ENCODE measurements around the gene CRIP1. TPM values are rescaled to one million over a fixed set of nuclear protein-coding genes. Genes with fewer than 3 reads are reported as not detected.

CRIP1 gene
- total RNA-seq, 1 donor from 2014 or later: 64.8 TPM

DNA sequence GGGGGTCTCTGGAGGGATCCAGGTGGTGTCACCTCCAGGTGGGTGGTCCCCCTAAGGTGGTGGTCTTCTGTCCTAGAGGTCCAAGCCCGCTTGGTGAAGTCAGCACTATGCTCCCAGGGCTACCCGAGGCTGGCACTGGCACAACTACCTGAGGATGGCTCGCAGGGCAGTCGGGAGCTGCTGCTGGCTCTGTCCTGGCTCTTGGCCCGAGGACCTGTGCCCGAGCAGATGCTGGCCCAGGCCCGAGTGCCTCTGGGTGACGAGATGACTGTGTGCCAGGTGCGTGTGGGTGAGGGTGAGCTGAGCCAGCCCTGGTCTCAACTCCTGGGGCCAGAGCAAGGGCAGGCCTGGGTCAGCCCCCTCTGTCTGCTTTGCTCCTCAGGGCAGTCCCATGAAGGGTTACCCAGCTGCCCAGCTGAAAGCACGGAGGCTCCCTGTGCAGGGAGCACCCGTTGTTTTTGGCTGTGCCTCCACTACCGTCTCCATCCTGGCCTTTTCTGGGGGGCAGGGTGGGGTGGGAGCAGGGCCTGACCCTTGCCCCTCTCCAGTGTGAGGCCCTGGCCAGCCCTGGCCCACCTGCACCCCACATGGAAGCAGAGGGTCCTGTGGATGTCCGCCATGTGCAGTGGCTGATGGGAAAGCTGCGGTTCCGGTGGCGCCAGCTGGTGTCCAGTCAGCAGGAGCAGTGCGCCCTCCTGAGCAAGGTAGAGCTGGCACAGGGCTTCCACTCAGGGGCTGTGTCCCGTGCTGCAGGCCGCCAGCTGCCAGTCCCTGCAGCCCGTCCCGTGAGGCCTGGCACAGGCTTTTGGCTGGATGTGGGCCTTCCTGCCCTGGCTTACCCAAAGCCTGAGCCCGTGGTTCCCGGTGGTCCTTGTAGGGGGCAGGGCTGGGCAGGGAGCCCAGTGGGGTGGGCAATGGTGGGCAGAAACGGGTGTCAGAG is 5.6 kb downstream of the CRIP1 start:
- no peak for DNase-seq (ENCODE audit: low spot score)

DNA sequence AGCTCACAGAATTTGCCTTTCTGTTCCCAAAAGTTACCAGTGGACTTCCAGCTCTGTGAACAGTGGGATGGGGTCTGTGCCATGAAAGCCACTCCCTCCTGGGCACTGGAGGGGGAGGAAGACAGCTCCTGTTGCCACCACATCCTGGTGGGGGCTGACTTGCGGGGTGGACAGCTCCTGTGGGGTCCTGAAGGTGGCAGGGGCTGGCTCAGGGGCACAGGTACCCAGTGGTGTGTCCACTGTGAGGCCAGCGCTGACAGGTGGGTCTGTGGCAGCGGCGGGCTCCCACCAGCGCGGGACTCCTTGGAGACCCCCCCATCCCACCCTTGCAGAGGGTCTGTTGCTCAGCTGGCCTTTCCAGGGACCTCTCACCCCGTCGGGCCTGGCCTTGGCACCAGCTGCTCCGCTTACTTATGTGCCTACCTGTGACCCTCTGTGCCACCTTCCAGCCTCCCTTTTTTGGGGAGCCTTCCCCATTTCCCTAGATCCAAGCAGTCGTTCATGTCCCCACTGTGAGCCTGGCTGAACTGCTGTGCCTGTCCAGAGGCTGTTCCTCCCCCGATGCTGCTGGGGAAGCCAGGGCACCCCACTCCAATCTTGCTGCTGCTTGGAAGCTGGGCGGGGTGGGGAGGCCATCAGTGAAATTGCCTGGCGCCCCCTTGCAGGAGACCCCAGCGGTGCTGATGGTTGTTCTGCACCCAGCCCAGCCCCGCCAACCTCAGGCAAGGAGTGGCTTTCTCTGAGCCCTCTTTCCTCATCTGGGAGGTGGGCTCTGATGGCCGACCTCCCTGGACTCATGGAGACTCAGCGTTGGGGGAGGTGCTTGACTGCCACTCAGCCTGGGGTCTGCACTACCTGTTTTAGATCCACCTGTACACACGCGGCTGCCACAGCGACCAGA is 6.5 kb downstream of the CRIP1 start:
- no peak for DNase-seq (ENCODE audit: low spot score)

DNA sequence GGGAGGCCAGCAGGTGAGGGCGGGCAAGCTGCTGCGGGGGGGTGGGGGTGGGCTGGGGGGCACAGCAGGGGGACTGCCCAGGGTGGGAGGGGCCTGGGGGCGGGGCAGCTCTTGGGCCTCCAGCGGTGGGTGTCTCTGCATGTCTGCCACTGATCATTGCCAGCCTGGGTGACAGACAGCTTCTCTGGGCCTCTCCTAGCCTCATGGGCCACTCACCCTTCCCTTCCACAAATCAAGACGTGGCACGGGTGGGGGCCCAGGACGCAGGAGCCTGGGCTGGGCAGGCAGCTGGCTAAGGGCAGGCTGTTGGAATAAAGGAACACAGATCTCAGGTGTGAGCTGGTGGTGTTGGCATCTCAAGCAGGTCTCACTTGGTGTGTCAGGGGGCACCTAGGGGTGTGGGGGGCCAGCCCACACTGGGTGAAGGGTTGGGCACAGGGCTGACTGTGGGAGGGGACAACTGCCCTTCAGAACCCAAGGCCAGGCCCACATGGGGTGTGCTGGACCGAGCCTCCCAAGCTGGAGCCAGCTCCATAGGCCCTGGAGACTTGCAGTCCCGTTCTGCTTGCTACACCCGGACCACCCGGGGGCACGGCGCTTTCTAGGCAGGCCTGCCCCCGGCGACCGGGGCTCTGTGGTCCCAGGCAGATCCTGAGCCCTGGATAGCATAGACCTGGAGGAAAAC is 7.4 kb downstream of the CRIP1 start:
- DNase-seq (ENCODE audit: low spot score): no peak

DNA sequence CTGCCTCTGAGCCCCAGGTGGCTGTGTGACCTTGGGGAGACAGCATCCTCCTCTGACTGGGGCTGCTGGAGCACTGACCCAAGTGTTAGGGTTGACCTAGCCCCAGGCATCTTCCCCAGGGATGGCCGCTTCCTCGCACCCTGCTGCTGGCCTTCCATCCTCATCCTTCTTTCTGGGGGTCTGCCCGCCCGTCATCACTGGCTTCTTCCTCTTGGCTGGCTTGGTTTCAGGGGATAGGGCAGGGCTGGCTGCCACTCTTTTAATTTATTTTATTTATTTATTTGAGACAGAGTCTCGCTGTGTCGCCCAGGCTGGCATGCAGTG is 7.9 kb downstream of the CRIP1 start:
- DNase-seq (ENCODE audit: low spot score): no peak

DNA sequence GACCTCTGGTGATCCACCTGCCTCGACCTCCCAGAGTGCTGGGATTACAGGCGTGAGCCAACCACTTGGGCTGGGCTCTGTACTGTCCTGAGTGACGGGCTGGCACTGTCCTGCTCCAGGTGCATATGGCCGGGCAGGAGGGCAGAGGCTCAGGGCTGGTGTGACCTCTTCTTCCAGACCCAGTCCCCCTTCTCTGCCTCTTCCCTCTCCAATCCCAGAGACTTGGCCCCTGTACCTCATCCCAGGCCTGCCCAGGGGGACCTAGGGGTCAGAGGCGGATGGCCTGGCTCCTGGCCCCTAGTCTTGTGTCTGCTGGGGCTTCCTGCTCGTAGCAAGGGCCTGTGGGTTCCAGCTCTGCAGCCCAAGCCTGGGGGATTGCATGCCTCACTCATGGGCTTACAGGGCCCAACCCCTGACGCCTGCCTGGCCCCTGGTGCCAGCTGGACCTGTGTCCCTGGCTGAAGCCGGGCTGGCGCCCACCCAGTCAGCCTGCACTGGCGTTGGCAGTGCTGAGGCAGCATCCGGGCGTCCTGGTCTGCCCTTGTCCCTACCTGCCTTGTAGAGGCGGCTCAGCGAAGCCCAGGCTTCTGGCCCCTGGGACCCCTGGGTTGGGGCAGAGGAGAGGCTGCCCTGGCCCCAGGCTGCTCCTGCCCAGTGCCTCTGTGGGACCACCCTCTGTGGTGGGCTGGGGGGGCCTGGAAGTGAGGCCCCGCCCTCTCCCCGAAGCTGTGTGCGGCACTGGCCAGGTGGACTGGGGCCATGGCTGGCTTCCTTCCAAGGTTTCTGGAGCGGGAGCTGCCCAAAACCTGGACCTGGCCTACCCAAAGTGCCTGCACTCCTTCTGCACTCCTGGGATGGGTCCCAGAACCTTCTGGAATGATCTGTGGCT is 8.7 kb downstream of the CRIP1 start:
- DNase-seq (ENCODE audit: low spot score): no peak

DNA sequence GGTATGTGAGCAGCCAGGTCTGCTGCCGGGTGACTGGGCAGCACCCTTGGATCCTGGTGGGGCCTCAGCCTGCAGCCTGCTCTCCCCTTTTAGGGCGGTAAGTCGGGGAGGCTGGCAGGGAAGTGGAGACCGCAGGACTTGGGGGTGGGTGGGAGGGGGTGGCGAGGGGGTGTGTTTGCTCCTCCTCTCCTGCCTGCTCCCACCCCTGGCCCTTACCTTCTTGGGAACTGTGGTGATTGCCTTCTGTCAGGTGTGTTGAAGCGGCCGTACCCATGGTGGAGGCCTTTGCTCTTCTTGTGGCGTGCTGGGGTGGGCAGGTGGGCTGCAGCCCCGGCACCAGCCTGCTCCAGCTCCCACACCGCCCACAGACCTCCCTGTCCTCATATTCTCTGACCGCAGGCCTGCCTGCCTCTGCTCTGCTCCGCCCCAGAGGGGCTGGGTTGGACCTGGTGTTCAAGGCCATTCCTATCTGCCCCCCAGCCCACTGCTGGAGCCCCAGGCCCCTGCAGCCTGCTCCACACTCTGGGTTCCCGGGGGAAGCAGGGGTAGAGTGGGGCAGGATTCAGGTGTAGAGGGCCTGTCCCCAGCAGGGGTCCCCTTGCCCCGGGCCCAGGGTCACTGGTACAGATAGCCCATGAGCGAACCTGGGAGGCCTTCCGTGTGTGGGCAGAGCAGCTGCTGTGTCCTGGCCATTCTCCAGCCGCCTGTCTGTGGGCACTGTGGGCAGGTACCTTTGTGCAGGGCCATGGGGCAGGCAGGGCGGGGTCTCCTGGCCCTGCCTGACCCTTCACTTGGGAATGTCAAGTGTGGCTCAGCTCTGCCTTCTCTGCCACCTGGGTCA is 9.5 kb downstream of the CRIP1 start:
- DNase-seq (ENCODE audit: low spot score): no peak

DNA sequence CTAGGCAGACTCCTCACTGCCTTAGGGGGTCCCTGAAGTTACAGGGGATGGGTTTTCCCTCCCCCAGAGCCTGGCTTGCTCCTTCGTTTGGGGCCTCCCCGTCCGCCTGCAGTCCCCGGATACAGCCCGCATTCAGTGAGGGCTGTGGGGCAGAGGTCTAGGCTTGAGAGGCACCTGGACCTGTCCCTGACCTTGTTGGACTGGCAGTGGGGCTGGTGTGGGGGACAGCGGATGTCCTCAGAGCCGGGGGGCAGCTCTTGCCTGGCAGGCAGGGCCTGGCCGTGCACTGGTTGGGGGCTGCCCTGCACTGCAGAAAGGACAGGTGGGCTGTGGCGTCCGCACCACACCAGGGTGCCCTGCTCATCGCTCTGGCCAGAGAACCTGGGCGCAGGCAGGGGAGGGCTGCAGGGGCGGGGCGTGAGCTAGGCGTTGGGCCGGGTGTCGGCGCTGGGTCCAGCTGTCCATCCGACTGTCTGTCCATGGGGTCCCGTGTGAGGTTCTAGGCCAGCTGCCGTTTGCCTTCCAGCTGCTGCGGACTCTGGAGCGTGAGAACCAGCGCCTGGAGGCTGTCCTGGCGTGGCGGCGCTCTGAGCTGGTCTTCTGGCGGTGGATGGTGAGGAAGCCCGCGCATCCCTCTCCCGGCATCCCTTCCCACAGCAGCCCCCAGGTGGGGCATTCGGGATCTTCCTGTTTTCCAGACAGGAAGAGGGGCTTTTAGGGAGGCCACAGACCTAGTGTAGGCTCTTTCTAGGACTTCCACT is 10.3 kb downstream of the CRIP1 start:
- DNase-seq (ENCODE audit: low spot score): no peak

DNA sequence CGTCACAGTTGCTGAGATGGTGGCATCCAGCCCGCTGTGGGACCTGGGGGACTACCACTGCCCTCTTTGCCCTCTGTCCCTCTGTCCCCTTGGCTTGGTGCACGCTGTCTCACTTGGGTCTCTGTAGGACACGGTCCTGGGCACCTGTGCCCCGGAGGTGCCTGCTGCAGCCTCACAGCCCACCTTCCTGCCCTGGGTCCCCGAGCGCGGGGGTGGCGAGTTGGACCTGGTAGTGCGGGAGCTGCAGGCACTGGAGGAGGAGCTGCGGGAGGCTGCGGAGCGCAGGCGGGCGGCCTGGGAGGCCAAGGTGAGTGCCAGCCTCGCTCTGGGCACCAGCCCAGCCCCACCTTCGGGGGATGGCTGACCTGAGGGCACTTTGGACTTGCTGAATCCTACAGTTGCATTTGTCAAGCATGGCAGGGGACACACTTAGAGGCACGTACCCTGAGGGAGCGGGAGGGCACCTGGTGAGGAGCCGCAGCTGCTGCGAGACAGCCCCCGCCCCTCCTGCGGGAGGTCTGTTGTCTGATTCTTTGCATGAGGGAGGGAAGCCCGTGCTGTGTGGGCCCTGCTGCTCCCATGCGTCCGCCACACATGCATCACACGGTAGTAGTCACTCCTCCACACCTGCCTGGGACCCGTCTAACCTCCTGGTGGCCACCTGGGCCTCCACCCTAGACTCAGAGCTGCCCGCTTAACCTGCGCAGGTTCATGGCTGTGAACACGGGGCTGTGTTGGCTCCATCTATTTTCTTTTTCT is 11.2 kb downstream of the CRIP1 start:
- DNase-seq (ENCODE audit: low spot score): no peak

DNA sequence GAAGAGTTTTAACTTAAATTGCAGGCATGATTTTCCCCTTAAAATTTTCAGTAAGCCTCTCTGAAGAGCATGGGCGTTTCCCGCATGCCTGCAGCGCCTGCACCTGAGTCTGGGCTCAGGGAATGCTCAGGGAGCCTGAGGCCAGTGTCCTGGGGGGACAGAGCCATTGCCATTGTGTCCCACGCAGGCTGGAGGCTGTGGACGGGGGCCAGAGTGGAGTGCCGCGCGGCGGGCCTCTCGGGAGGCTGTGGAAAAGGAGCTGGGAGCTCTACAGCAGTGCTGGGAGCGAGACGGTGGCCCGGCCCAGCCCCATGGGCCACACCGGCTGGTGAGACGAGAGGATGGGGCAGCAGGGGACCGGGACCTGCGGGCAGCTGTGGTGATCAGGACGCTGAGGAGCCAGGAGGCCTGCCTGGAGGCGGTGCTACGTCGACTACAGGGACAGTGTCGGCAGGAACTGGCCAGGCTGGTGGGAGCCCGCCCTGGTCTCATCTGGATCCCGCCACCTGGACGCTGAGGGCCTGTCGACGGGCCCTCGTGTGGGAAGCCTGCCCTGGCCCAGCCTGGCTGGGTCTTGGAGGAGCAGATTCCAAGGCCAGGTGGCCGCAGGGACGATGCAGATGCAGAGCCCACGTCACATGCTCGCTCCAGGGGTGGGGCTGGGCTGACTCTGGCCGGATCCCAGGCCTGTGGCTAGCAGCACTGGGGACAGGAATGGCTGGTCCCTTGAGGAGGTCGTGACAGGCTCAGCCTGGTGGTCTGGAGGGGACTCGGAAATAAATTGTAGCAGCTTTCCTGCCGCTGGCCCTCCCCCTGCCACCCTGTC is 12.0 kb downstream of the CRIP1 start:
- DNase-seq (ENCODE audit: low spot score): no peak

DNA sequence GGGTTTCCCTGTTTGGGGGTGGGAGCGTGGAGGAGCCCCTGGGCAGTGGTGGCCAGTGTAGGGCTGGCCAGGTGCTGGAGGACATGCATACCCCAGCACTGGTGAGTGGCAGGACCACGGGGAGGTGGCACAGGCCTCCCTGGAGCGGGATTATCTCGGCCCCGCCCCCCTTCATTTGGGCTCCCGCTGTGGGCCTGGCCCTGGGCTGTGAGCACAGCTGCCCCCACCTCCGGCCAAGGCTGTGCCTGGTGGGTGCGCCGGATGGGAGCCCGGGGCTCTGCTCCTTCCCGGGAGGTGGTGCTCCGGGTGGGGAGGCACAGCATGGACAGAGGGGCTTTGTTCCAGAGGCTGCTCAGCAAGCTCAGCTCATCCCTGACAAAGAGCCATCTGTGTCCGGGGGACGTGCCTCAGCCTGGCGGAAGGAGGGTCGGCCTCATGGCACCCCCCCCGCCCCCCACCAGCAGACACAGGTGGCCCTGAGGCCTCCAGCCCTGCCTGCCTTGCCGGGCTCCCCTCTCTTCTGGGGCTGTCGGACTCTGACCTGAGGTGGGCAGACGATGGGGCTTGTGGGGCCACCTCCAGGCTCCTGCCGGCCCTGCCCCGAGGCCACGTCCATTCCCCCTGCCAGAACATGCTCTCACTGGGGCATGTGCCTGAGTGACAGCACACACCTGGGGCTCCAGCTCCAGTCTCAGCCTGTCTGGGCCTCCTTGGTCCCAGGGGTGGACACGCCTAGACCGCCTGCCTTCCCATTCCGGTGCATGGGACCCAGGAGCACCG is 12.8 kb downstream of the CRIP1 start:
- no peak for DNase-seq (ENCODE audit: low spot score)

DNA sequence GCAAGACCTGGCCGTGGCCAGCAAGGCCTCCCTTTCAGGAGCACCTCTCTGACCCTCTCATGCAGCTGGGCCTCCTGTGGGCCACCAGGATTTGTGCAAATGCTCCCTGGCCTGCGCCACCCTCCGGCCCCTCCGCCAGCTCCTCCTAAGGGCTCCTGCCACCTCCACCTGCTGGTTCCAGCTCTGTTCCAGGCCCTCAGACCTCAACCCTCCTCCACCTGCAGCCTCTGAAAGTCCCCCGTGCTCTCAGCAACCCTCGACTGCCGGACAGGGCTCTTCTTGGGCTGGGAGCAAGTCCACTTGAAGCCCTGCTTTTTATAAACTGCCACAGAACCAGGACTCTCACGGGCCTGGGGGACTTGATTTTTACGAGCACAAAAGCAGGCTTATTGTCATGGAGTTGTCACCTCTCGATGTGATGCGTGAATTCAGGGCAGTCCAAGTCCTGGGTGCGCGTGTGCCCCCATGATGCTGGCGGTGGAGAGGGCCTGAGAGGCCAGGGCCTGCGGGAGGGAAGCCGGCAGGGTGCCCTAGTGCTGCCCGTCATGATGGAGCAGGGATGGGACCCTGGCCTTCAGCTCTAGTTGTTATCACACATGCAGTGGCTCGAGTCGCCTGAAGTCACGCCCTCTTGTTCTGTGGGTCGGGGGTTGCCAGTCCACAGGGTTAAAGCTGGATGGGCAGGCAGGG is 13.5 kb downstream of the CRIP1 start:
- DNase-seq (ENCODE audit: low spot score): no peak

DNA sequence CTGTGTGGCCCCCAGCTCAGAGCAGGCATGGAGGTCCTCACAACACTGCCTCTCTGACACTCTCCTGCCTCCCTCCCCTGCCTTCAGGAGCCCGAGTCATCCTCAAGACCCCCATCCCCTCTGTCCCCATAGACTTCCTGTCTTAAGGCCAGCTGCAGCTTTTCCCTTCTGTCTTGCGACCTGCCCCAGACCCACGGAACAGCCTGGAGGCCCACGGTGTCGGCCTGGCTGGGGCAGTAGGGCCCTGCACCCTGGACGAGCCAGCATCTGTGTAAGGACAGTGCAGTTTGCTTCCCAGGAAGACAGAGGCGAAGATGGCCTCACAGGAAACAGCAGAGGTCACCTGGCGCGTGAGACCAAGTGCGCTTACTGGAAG is 14.0 kb downstream of the CRIP1 start:
- DNase-seq (ENCODE audit: low spot score): no peak

DNA sequence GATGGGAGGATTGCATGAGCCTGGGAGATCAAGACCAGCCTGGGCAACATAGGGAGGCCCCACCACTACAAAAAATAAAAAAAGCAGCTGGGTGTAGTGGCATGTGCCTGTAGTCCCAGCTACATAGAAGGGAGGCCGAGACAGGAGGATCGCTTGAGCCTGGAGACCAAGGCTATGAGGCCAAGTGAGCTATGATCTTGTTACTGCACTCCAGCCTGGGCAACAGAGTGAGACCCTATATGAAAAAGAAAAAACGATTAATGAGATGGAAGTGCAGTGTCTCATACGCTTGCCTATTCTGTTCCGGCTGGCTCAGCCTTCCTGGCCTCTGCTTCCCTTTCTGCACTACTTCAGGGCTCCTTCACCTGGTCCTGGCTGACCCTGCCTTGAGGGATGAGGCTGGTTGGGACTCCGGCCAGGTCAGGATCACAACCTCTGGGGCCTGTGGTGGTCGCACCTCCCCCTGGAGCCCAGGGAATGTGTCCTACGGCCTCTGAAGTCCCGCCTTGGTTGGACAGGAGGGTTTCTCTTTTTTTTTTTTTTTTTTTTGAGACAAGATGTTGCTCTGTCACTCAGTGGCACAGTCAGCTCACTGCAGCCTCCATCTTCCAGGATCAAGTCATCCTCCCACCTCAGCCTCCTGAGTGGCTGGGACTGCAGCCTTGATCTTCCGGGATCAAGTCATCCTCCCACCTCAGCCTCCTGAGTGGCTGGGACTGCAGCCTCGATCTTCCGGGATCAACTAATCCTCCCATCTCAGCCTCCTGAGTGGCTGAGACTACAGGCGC is 15.0 kb downstream of the CRIP1 start:
- DNase-seq (ENCODE audit: low spot score): no peak

DNA sequence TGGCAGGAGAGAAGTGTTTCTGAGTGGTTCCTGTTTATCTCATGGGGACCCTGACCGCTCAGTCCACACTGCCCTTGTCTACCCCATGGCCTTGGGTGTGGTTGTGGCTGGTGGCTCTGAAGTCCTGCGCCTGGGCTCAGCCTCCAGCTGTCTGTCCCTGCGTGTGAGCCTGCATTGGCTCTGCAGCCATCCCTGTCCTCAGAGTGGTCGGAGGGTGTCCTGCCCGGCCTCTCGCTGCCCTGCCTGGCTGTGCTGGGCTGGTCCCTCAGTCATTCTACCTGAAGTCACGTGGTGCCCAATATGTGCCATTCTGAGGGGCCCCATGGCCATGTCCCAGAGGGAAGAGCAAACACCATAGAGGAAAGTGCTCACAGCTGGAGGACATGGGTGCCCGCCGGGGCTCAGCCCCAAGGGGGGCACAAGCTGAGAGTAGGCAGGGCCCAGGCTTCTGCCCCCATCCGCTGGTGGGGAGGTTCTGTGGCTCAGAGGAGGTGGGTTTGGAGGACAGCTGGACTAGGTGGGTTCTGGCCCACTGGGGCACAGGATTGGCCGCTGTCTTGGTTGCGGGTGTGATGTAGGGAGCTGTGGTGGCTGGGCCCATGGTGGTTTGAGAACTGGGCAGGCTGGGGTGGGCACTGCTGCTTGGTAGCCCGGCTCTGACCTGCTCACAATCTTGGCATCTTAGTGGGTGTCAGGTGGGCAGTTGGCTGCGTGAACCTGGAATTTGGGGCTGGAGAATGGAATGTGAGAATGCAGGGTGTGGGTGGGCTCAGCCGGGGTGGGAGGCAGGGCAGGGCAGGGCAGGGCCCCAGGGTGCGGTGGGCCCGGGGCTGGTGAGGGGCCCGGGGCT is 16.0 kb downstream of the CRIP1 start:
- no peak for DNase-seq (ENCODE audit: low spot score)

All from mesenteric fat pad (tissue), 1 donor.